Endodermal cell (in vitro differentiated cells): ENCODE data around the gene TGFBR3. TPM values are rescaled to one million over a fixed set of nuclear protein-coding genes. Genes with fewer than 3 reads are reported as not detected.
A peak's percentile ranks its signal among the peaks of the same experiment; 100 is the strongest.

Experiments used
- DNase-seq: peaks from one replicate; pipeline ENCODE4 v3.0.0-alpha.2; 2017
- H3K27ac ChIP-seq: 2 replicates; pipeline ENCODE4 v1.5.1; 2013; ENCODE audit warnings: mild to moderate bottlenecking, low read depth, low read length, moderate library complexity
- H3K27me3 ChIP-seq: 2 replicates; pipeline ENCODE4 v1.6.1; 2013; ENCODE audit warnings: mild to moderate bottlenecking, low read length, moderate library complexity; ENCODE audit not compliant: insufficient read depth, control insufficient read depth, poor library complexity, severe bottlenecking
- H3K36me3 ChIP-seq: 2 replicates; pipeline ENCODE4 v1.7.0; 2013; ENCODE audit warnings: mild to moderate bottlenecking, low read length, moderate library complexity; ENCODE audit not compliant: control insufficient read depth, insufficient read depth
- H3K4me1 ChIP-seq: one replicate; pipeline ENCODE4 v1.7.0; 2013; ENCODE audit warnings: low read length; ENCODE audit not compliant: control insufficient read depth, insufficient read depth
- H3K4me3 ChIP-seq: 2 replicates; pipeline ENCODE4 v1.5.1; 2013; ENCODE audit warnings: mild to moderate bottlenecking, low read length, moderate library complexity
- H3K9ac ChIP-seq: 2 replicates; pipeline ENCODE4 v1.6.1; 2013; ENCODE audit warnings: mild to moderate bottlenecking, low read length, moderate library complexity; ENCODE audit not compliant: poor library complexity, severe bottlenecking; ENCODE audit errors: extremely low read depth
- H3K9me3 ChIP-seq: 2 replicates; pipeline ENCODE4 v1.6.1; 2013; ENCODE audit warnings: mild to moderate bottlenecking, low read length, moderate library complexity; ENCODE audit not compliant: control insufficient read depth
- H3K27ac Mint-ChIP-seq: 2 replicates; pipeline ENCODE4 v1.8.0; 2020; ENCODE audit warnings: mixed read lengths
- H3K27me3 Mint-ChIP-seq: 2 replicates; pipeline ENCODE4 v1.8.0; 2021; ENCODE audit warnings: mild to moderate bottlenecking, mixed read lengths; ENCODE audit not compliant: insufficient read depth
- H3K36me3 Mint-ChIP-seq: 2 replicates; pipeline ENCODE4 v1.8.0; 2020; ENCODE audit warnings: low read depth, mixed read lengths
- H3K4me1 Mint-ChIP-seq: 2 replicates; pipeline ENCODE4 v1.8.0; 2020; ENCODE audit warnings: mixed read lengths
- H3K4me3 Mint-ChIP-seq: 2 replicates; pipeline ENCODE4 v1.8.0; 2020; ENCODE audit warnings: mild to moderate bottlenecking, moderate library complexity, mixed read lengths
- H3K9me3 Mint-ChIP-seq: 2 replicates; pipeline ENCODE4 v1.8.0; 2020; ENCODE audit warnings: mild to moderate bottlenecking, mixed read lengths
- CTCF ChIP-seq: fragments of 200-600 bp; sonication (generic); conservative IDR thresholded peaks from 2 replicates; pipeline ENCODE4 v1.5.0; 2021; ENCODE audit warnings: antibody characterized with exemption, mild to moderate bottlenecking
- WGBS, 2 experiments: methylation state at CpG; one replicate each; pipeline versions ENCODE4 v1.1.5 to v1.1.7; 2013; ENCODE audit warnings: missing lambda C conversion rate in 2 of 2, mixed read lengths in 1 of 2; ENCODE audit not compliant: insufficient coverage in 1 of 2, insufficient read length in 1 of 2; 5-methylcytosine and 5-hydroxymethylcytosine counted together
- total RNA-seq, 2 donors: library from RNA; stranded (reverse); fragmentation: NEBNext Ultra II Directional in 1 of 2; extraction: Animal tissue kit (Norgen Biotek cat#: 25700) in 1 of 2; gene quantifications; 2 replicates in 1 of 2; 3 replicates in 1 of 2; pipeline ENCODE4 v1.2.1, GENCODE V29; 2021

TGFBR3 gene
- total RNA-seq, 2 donors from 2014 or later: 8.1 to 8.5 TPM

- WGBS, 2 experiments: 90 to 96% methylated on average over 3 to 5 of the region's 5 CpGs
- Histone ChIP-seq H3K4me3 (no peak overlapping the region), H3K27ac (no peak overlapping the region), H3K9ac (no peak overlapping the region), H3K36me3 (no peaks in the 10 kb centered on the region), H3K4me1 (no peaks in the 10 kb centered on the region), H3K9me3 (no peaks in the 10 kb centered on the region), H3K27me3 (no peaks in the 10 kb centered on the region)
- H3K9me3 Mint-ChIP-seq: peaks cover 2% of the 10 kb centered on the region
- no peaks in the 10 kb centered on the region for H3K36me3 Mint-ChIP-seq
- H3K4me1 Mint-ChIP-seq: peaks cover 6% of the 10 kb centered on the region
- DNase-seq: no peak
- H3K27me3 Mint-ChIP-seq: no peaks in the 10 kb centered on the region
- H3K4me3 Mint-ChIP-seq: no peak overlapping the region
- H3K27ac Mint-ChIP-seq: no peak overlapping the region
- TF ChIP-seq CTCF: peak; percentile 48
These were observed 11.1 kb upstream of the TGFBR3 start for GRCh38 chr1:91897016-91897415.

- H3K27me3 Mint-ChIP-seq: no peaks in the 10 kb centered on the region
- DNase-seq: no peak
- H3K4me3 Mint-ChIP-seq: no peak overlapping the region
- no peaks in the 10 kb centered on the region for H3K4me1 ChIP-seq
- H3K36me3 ChIP-seq: no peaks in the 10 kb centered on the region
- peaks cover 13% of the 10 kb centered on the region for H3K4me1 Mint-ChIP-seq
- no peak for TF ChIP-seq CTCF
- H3K27ac ChIP-seq: no peak overlapping the region
- no peaks in the 10 kb centered on the region for H3K9me3 ChIP-seq
- no peaks in the 10 kb centered on the region for H3K27me3 ChIP-seq
- H3K9me3 Mint-ChIP-seq: peaks cover 2% of the 10 kb centered on the region
- H3K36me3 Mint-ChIP-seq: no peaks in the 10 kb centered on the region
- H3K27ac Mint-ChIP-seq: no peak overlapping the region
- no peak overlapping the region for H3K9ac ChIP-seq
- no peak overlapping the region for H3K4me3 ChIP-seq
- 0 to 44% methylated on average over 1 to 2 of the region's 2 CpGs for WGBS, 2 experiments
These were observed 10.0 kb upstream of the TGFBR3 start for GRCh38 chr1:91895832-91896556.

GRCh38 chr1:91894036-91894761 is 8.2 kb upstream of the TGFBR3 start:
- 92 to 94% methylated on average over 5 of the region's 5 CpGs for WGBS, 2 experiments
- H3K4me1 Mint-ChIP-seq: peaks cover 16% of the 10 kb centered on the region
- no peak overlapping the region for H3K27ac Mint-ChIP-seq

More at GRCh38 chr1:91894036-91894761, 8.2 kb upstream of the TGFBR3 start:
- Histone ChIP-seq H3K4me1 (peaks cover 4% of the 10 kb centered on the region), H3K9me3 (no peaks in the 10 kb centered on the region), H3K27ac (no peak overlapping the region), H3K27me3 (no peaks in the 10 kb centered on the region), H3K36me3 (no peaks in the 10 kb centered on the region), H3K4me3 (no peak overlapping the region), H3K9ac (no peak overlapping the region)
- TF ChIP-seq CTCF: no peak
- Mint-ChIP-seq H3K36me3 (no peaks in the 10 kb centered on the region), H3K4me3 (no peak overlapping the region), H3K9me3 (peaks cover 2% of the 10 kb centered on the region), H3K27me3 (no peaks in the 10 kb centered on the region)
- DNase-seq: no peak
